ENCODE measurements around the gene SLC30A2.

Gene SLC30A2

DNA sequence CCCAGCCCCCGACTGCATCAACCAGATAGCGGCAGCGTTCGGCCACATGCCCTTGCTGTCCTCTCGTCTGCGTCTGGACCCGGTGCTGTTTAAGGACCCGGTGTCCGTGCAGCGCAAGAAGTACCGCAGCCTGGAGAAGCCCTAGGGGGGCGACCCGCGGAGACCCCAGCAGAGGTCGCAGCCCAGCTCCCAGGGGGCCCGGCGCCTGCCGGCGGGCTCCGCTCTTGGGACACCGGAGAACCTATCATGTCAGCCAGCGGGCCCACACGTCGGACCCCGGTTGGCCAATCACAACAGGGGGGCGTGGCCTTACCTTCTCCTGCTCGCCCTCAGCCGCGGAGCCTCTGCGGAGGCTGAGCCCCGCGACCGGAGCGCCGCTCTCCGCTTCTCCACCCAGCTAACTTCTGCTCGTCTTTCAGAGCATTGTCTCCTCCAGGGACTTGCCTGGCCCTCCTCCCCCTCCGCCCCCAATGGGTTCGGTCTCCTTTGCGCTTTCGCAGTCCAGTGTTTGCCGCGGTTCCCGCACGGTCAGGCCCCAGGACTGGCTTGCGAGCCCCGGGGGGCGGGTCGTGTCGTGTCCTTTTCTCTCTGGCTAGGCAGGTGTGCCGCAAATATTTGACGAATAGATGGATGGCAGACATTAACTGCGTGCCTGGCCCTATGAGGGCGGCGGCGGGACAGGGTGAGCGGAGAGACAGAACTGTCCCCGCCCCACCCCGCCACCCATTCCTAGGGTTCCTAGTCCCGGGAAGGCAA is 10.5 kb downstream of the SLC30A2 start:
- Histone ChIP-seq H2AFZ (peak overlapping the region; percentile 99), H3K27ac (peak overlapping the region; percentile 80), H3K79me2 (no peaks in the 10 kb centered on the region), H3K4me2 (ENCODE audit: low read length) (peak overlapping the region; percentile 100), H3K9ac (no peak overlapping the region), H3K4me1 (peaks cover 4% of the 10 kb centered on the region), H3K27me3 (ENCODE audit: control insufficient read depth, insufficient read depth, low read length) (no peaks in the 10 kb centered on the region), H3K4me3 (ENCODE audit: low read depth, low read length) (peak overlapping the region; percentile 91), H3K36me3 (ENCODE audit: control insufficient read depth, insufficient read depth, low read length) (no peaks in the 10 kb centered on the region), H3K9me3 (ENCODE audit: control insufficient read depth, low read length) (no peaks in the 10 kb centered on the region)
- TF ChIP-seq, protein P1, sequence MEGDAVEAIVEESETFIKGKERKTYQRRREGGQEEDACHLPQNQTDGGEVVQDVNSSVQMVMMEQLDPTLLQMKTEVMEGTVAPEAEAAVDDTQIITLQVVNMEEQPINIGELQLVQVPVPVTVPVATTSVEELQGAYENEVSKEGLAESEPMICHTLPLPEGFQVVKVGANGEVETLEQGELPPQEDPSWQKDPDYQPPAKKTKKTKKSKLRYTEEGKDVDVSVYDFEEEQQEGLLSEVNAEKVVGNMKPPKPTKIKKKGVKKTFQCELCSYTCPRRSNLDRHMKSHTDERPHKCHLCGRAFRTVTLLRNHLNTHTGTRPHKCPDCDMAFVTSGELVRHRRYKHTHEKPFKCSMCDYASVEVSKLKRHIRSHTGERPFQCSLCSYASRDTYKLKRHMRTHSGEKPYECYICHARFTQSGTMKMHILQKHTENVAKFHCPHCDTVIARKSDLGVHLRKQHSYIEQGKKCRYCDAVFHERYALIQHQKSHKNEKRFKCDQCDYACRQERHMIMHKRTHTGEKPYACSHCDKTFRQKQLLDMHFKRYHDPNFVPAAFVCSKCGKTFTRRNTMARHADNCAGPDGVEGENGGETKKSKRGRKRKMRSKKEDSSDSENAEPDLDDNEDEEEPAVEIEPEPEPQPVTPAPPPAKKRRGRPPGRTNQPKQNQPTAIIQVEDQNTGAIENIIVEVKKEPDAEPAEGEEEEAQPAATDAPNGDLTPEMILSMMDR (IDR thresholded peaks at IDR 0.05): no peak

DNA sequence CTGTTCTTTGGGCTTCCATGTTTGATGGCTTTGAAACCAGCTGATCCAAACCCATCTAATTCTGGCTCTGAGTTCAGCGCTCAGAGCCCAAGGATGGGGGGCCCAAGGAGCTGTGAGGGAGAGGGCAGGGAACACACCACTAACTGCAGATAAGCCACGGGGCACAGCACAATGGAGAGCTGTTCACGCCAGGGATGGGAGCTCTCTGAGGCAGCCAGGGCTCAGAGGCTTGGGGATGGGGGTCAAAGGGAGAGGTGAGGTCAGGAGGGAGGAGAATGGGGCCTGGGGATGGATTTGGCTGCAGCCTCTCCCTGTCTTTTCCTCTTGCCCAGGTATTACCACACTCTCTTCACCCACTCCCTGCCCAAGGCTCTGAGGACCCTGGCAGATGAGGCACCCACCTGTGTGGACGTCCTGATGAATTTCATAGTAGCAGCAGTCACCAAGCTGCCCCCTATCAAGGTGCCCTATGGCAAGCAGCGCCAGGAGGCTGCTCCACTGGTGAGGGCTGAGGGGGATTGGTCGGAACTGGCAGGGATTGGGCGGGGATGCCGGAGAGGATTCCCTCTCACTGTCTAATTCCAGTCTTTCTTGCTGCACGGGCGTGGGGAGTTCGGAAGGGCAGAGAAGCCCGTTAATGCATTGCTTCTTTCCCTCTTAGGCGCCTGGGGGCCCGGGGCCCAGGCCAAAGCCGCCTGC is 11.3 kb downstream of the SLC30A2 start:
- Histone ChIP-seq H3K9ac (no peak overlapping the region), H3K27ac (no peak overlapping the region)

DNA sequence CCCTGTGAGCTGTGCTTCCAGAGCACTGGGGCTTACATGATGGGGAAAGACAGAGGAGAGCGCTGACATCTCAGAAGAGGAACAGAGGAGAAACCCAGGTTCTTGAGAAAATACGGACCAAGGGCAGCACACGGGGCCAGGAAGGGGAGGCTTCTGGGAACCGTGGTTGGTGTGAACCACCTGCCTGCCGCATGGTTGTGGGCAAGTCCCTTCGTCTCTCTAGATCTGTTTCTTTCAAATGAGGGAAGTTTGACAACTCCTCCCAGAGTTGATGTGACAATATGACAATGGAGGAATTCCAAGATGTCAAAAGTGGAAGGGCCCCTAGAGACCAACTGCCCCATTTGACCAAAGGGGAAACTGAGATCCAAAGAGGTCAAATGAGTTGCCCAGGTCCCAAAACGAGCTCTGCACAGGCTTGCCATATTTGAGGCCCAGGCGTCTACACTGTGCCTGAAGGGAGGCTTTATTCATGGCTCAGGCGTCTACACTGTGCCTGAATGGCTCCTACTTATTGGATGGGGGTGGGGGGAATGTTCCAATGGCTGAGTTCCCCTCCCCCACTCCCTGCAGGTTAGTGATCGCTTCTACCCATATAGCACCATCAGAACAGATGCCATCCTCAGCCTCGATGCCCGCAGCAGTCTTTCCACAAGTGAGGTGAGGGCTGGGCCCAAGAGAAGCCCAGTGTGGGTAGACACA is 13.1 kb downstream of the SLC30A2 start:
- Histone ChIP-seq H3K36me3 (ENCODE audit: control insufficient read depth, insufficient read depth, low read length) (no peaks in the 10 kb centered on the region), H3K4me1 (peaks cover 4% of the 10 kb centered on the region), H3K9ac (no peak overlapping the region), H2AFZ (no peak overlapping the region), H3K27me3 (ENCODE audit: control insufficient read depth, insufficient read depth, low read length) (no peaks in the 10 kb centered on the region), H3K79me2 (no peaks in the 10 kb centered on the region), H3K4me3 (ENCODE audit: low read depth, low read length) (no peak overlapping the region), H3K4me2 (ENCODE audit: low read length) (no peak overlapping the region), H3K9me3 (ENCODE audit: control insufficient read depth, low read length) (no peaks in the 10 kb centered on the region), H3K27ac (no peak overlapping the region)
- TF ChIP-seq, protein P1 (IDR thresholded peaks at IDR 0.05): no peak

More for the DNA sequence above, 11.3 kb downstream of the SLC30A2 start:
- no peaks in the 10 kb centered on the region for H3K9me3 ChIP-seq (ENCODE audit: control insufficient read depth, low read length)
- TF ChIP-seq, protein P1 (IDR thresholded peaks at IDR 0.05): no peak
- no peaks in the 10 kb centered on the region for H3K27me3 ChIP-seq (ENCODE audit: control insufficient read depth, insufficient read depth, low read length)
- peak overlapping the region; percentile 91 for H3K4me3 ChIP-seq (ENCODE audit: low read depth, low read length)
- peak overlapping the region; percentile 100 for H3K4me2 ChIP-seq (ENCODE audit: low read length)
- no peaks in the 10 kb centered on the region for H3K36me3 ChIP-seq (ENCODE audit: control insufficient read depth, insufficient read depth, low read length)
- peaks cover 4% of the 10 kb centered on the region for H3K4me1 ChIP-seq
- H3K79me2 ChIP-seq: no peaks in the 10 kb centered on the region
- H2AFZ ChIP-seq: peak overlapping the region; percentile 99

DNA sequence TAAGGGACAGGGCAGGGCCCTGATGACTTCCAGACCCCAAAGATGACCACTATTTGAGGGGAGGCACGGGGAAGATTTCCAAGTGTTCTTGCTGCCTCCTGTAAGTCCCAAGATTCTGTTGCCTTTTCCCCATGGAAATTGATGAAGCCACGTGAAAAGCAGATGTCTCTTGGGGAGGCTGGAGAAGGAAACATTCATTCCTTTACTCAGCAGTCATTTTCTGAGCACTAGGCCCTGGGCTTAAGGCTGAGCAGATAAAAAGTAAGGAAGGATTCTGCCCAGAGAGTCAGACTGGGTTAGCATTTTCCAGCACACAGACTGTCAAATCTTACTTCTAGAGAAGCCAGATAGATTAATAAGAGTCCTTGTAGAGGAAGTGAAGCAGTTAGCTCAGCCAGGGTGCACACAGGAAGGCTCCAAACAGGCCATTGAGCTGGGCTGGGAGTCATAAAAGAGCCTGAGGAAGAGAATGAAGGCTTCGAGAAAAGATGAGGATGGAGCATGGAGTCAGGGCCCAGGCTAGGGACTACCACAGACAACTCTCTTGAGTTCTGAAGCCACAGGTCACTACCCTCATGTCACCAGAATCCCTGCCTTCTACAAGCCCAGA is 14.2 kb downstream of the SLC30A2 start:
- no peaks in the 10 kb centered on the region for H3K27me3 ChIP-seq (ENCODE audit: control insufficient read depth, insufficient read depth, low read length)
- H3K79me2 ChIP-seq: no peaks in the 10 kb centered on the region
- H3K36me3 ChIP-seq (ENCODE audit: control insufficient read depth, insufficient read depth, low read length): no peaks in the 10 kb centered on the region
- TF ChIP-seq, protein P1 (IDR thresholded peaks at IDR 0.05): no peak
- H3K27ac ChIP-seq: no peak overlapping the region
- no peak overlapping the region for H3K4me3 ChIP-seq (ENCODE audit: low read depth, low read length)
- H3K9ac ChIP-seq: no peak overlapping the region
- H2AFZ ChIP-seq: no peak overlapping the region
- no peaks in the 10 kb centered on the region for H3K9me3 ChIP-seq (ENCODE audit: control insufficient read depth, low read length)
- H3K4me2 ChIP-seq (ENCODE audit: low read length): no peak overlapping the region
- H3K4me1 ChIP-seq: peaks cover 4% of the 10 kb centered on the region

All from parathyroid adenoma (tissue), 2 donors.